Measurements from ENCODE around the gene GRIK3.

Gene GRIK3

DNA sequence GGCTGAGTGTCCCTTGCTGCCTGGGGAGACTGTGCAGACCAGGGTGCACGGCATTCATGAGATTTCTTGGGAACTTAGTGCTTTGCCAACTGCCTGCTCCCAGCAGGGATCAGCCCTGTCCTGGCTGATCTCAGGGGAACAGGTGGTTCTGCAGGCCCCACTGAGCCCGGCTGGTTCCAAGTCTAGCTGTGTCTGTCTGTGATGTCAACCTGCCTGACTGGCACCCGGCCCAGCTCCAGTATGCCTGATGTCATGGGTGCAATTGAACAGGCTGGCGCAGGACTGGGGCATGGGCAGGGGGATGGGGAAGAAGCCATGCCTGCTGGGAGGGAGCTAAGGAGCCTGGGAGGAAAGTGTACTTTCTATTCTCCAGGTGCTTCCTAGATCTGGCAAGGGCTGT, 227.1 kb downstream of the GRIK3 start:
- DNase-seq = no peak

DNA sequence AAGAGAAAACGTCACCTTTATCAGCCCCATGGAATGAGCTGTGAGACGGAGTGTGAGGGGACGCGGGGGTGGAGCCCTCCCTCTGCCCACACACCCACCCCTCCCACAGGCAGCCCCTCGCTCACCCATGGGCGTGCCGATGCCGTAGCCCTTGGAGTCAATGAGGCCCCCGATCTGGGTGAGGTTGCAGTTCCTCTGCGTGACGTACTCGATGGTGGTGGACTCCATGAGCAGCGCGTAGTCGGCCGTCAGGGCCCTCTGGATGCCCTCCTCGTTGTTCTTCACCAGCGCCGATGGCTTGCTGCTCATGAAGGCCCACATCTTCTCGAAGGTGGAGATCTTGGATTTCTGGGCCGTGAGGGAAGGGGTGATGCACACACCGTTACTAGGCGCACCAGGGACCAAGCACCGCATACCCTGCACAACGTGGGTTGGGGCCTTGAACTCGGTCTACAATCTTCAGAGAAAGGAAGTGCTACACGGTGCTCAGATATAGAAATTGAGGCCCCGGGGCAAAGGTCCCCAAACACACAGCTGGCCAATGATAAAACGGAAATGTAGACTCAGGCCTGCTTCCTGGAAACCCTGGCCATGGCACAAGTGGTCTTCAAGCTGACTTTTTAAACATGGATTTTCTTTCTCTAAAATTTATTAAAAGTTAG, 228.2 kb downstream of the GRIK3 start:
- DNase-seq = no peak

DNA sequence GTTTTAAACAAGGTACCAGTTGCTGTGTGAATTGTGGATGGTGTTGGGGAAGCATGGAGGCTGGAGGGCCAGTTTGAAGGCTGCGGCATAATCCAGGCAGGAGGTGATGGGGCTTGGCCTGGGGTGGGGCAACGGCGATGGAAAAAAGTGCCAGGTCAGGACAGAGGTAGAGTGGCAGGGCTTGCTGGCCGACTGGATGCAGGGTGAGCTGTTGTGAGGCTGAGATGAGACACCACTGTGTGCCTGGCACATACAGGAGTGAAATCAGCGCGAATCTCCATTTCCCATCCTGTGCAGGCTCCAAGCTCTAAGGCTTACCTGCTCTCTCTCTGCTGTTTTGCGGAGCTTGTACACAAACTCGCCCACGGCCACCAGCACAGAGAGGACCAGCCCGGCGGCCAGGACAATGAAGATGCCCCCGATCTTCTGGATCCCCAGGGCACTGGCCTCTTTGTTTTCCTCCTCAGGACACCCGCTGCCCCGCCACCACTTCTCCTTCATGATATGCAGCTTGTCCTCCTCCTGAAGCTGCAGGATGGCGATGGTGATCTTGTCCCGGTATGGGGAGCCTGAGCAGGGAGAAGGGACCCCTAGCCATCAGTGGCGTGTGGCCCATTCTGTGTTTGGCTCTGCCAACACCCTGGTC, 229.5 kb downstream of the GRIK3 start:
- DNase-seq = no peak

DNA sequence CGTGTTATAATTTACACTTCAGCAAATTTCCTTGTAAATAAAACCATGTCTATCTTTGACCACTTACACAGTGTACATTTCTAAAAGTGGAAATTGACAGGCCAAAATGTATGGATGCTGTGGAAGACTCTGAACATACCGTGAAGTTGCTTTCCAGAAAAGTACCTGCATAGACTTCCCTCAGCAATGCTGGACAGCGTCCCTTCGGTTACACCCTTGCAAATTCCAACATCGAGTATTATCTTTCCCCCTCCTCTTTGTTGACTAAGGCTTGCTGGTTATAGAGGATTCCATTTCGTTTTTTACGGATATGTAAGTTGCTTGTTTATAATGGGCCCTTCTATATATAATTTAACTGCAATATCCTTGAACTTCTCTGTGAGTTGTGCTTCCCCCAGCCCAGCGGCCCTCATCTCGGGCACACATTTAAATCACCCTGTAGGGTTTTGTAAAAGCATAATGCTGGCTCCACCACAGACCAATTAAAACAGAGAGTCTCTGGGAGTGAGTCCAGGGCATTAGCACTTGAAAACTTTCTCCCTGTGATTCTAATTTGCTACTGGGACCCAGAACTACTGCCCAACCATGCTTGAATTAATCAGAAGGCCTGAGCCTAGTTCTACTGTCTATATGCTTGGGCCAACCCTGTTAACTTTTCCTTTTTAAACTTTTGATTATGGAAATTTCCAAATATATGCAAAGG, 230.3 kb downstream of the GRIK3 start:
- DNase-seq = no peak

DNA sequence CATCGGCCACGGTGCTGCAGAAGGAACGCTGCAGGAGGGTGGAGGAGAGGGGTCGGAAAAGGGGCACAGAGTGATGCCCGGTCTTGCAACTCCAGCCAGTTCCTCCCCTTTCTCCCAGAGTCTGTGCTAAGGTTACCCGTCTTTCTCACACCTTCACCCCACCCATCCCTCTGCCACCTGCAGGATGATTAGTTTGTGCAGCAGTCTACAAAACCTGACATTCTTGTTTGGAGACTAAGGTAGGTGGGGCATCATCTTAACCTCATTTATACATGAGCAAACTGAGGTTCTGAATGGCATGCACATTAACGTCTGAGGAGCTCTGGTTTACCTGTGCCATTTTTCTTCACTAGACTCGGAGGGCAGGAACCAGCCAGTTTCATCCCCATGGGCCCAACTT, 232.3 kb downstream of the GRIK3 start:
- no peak for DNase-seq

DNA sequence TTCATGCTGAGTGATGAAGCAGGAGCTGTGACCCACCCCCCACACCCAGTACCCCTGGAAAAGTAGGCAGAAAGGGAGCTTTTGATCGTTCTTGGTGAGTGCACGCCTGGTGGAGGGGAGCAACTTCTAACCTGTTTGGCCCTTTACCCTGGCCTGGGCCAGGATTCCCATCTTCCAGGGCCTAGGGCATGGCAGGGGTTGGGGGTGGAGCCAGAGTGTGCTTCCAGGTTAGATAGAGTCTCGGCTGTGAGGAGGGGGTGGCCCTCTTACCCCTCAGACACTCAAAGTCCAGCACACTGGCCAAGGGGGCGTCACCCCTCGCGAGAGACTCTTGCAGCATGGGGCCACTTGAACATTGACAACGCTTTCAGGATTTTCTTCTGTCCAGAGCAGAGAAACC, 236.6 kb downstream of the GRIK3 start:
- no peak for DNase-seq

DNA sequence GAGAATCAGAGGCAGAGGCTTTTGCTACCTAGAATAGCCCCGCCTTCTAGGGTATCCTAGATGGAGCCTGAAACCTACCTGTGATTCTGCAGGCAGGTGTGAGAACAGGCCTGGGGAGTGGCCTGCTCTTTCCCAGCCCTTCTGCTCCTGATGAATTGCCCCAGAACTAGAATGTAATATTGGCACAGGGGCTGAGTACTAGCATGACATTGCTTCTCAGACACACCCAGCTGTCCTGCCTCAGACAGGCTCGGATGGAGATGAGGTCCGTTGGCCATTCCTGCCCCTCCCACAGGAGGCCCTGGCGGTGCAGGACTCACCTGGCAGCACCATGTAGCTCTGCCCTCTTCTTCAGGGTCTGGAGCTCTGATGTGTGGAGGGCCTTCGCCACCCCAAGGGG, 237.6 kb downstream of the GRIK3 start:
- no peak for DNase-seq

DNA sequence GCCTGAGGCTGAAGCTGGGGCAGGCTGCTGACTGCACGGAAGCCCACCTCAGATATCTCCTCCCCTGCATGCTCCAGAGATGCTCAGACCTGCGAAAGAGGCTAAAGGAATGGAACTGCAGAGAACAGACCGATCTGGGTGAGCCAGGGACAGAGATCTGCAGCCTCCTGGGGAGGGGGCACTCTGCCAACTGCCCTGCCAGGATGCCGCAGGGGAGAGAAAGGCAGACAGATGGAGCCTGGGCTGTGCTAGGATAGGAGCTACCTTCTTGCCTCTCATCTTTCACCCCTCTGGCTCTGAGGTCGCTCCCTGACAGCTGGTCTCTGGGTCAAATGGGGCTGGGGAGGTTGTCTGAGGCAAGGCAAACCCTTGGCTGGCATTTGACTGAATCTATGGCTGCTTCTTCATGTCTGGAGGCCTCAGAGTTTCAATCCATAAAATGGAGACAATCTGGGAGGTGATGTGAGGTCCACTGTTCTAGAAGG, 238.2 kb downstream of the GRIK3 start:
- DNase-seq = no peak

DNA sequence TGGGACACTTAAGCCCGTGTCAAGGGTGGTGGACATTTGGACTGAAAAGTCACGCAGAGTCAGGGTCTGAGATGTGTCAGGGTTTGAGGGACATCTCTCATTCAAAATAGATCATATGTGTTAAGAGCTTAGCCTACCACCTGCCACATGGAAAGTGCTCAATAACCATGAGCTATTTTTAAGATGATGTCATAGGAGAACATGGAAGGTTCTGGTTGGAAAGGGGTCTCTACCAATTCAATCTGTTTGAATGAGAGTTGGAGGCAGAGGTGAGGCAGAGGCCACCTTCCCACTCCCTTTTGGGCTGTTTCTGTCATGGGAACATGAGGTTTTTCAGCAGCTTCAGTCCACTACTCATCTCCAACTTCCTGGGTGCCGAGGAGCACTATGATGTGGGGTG, 239.9 kb downstream of the GRIK3 start:
- no peak for DNase-seq

DNA sequence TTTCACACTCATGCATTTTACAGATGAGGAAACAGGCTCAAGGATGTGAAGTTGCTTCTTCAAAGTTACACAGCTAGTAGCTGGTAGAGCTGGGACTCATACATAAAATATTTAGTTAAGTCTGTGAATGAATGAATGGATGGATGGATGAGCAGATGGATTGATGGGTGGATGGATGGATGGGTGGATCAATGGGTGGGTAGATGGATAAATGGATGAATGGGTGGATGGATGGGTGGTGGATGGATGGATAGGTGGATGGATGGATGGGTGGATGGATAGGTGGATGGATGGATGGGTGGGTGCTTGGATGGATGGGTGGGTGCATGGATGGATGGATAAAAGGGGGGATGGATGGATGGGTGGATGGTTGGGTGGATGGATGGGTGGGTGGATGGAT, 240.9 kb downstream of the GRIK3 start:
- DNase-seq = no peak

DNA sequence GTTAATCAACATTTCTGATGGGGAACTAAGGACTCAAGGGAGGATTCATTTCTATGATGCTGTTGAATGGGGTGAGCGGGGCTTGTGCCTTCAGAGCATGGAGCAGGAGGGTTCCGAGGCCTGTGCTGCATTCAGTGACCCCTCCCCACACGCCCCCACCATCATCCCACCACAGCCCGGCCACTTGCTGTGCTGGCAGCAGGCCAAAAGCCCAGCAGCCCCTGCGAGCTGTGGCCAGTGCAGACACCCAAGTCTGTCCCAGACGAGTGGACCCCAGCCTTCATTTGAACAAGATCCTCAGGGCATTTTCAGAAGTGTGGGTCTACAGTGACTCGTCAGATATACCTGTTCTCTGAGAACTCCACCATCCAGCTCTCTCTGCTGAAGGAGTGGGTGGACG, 242.0 kb downstream of the GRIK3 start:
- DNase-seq = no peak

DNA sequence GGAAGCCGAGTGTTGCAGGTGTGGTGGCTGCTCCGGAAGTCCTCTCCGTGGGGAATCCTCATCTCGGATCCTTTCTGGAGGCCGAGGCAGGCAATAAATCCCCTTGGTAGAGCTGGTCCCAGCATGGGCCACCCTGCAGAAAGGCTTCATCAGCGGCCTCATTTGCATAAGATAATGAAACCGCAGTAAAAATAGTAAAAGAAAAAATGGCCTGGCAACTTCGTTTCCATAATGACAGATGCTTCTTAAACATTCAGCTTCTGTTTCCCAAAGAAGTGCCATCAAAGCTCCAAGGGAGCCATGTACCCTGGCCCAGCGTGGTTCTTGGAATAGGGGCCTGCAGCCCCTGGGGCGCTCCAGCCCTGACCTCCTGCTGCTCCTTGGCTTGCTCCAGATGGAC, 244.1 kb downstream of the GRIK3 start:
- DNase-seq = no peak

DNA sequence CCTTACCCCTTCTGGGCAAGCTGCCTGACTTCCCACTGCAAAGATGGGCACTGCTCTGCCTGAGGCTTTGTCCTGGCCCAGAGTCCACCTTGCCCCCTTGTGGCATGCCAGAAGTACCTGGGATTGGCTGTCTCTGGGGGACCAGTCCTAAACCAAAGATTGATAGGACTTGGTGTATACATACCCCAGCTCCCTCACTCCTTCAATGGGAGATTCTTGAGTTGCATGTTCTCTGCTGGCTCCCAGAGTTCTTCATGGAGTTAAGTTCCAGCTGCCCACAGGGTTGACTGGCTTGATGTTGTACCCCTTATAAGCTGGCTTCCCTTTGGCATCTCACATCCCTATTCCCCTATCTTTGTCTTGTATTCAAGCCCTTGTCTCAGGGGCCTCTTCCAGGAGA, 244.8 kb downstream of the GRIK3 start:
- no peak for DNase-seq

DNA sequence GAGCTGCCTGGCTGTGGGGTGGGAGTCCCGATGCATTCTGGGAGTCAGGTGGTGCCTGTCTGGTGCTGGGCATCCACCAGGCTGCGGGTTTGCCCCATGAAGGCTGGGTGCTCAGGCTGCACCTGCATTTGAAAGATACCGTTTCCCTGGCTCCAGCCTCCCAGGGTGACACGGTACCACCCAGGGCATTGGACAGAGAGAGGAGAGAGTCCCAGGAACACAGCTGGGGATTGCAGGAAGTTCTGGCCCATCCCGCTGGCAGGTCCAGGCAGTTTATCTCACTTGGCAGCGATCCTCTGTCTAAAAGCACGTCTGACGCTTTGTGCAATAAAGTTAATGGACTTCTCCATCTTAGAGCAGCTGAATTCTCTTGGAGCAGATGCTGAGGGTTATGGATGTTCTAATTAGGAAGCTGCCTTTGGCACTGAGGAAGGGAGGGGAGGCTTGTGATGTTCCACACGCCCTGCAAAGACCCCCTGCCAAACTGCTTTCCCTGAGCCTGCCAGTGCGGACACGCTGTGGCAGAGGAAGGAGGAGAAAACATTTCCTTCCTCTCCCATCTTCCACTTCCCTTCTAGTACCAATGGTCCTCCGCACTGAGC, 246.9 kb downstream of the GRIK3 start:
- DNase-seq = no peak

DNA sequence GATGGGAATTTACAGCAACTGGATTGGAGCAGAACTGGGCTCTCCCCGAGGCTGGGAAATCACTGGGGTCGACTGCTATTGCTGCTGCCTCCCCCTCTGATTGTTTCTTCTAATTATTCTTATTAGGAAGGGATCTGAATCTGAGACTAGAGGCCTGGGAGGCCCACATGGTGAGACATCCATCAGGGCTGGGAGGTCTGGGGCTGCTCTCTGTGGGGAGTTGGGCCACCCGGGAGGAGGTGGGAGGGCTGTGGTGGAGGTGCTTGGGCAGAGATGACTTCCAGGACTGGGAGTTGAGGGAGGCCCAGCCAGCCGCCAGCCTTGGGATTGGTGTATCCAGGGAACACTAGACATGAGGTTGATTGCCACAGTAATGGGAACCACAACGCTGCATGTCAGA, 247.9 kb downstream of the GRIK3 start:
- DNase-seq = no peak

DNA sequence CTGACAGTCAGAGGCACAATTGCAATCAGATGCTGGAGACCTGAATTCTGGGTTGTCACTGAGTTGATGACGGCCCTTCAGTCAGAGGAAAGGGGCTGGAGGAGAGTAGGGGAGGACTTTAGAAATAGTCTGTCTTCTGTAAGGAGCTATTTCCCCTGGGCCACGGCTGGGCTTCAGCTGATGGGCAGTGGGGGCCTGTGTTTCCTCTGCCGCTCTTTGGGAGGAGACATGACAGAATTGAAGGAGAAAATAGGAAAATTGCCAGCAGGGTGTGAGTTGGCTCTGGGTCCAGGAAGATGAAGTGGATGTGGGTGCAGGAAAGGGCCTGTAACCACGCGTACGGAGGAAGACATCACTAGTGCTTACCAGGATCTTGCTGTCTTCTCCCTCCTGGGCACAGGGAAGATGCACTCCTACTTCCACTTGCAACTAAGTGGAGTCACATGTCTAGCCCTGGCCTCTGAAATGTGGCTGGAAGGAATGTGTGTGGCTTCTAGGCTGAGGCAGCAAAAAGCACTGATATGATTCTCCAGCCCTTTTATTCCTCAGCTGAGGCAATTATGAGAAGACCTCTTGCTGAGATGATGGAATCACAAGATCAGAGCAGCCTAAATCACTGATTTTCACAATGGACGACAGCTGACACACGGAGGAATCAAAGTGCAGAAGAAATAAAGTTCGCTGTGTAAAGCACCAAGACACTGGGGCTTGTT, 250.0 kb downstream of the GRIK3 start:
- no peak for DNase-seq

DNA sequence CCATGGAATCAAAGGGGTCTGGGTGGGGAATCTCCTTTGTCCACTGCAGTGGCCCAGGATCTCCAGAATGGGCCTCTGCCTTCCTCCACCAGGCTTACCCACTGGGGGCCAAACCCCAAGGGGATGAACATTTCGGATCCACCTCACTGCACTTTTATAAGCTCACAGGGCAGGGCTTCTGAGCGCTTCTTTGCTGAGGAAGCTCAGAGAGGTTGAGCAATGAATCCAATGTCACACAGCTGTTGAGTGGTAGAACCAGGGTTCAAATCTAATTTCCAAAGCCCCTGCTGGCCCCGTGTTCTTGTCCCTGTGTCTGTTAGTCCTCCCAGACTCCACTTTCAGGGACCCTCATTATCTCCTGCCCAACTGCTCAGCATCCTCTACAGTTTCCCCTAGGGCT, 250.8 kb downstream of the GRIK3 start:
- no peak for DNase-seq

DNA sequence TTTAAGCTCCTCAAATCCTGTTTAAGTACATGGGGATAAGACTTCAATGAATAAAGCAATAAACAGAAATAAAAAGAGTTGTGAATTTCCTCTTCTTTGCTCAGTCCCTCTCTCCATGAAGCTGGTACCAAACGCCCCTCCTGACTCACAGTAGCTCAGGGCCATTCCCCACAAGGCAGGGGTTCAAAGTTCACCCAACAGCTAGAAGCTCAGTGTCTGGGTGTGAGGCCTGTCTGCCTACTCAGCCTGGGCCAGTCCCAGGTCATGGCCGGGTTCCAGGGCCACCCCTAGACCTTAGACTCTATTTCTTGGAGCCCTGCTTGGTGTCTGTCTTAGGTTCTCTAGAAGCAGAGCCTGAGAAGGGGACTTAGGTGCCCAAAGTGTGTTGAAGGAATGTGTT, 251.5 kb downstream of the GRIK3 start:
- DNase-seq = no peak

DNA sequence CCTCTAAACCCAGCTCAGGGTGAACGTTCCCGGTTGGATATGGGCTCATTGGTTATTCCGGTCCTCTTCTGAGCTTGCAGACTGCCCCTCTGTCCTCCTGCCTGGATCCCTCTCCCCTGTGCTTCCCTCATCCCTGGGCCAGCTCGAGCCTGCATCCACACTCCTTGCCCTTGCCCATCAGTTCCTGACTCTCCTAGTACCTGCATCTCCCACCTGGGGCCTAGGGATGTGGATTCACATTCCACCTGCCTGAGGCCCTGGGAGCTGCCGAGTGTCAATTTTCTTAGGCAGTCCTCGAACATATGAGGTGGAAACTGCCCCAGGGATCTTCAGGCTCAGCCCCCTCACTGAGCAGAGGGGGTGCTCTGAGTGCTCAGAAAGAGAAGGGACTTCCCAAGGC, 252.2 kb downstream of the GRIK3 start:
- no peak for DNase-seq

DNA sequence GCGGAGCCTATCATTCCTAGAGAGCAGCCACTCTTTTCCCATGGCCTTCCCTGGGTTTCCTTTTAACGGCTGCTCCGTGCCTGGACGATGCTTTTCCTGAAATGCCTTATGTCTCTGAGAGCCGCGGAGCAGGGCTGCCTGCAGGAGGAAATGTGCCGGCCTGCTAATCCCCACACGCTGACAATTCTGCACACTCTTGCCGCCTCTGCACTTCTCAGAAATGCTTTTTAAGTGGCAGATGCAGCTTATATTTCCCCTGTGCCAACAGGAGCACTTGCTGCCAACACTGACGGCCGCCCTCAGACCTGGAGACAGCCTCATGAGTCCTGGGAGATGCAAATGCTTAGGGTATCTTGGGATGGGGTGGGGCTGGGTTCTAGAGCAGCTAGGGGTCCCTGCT, 253.2 kb downstream of the GRIK3 start:
- DNase-seq = no peak

DNA sequence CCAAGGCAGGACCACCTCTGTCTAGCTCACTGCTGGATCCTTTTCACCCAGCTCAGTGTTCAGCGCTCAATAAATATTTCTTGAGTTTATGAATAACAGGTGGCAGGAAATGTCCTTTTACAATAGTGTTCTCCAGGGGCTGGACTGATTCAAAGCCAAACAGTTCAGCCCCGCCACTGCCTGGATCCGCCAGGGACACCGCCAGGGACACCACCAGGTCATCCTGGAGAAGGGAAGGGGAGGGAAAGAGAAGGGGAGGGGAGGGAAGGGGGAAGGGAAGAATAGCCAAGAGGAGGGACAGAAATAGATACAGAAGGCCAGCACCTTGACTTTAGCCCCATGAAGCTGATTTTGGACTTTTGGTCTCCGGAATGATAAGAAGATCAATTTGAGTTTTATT, 255.6 kb downstream of the GRIK3 start:
- DNase-seq = no peak

DNA sequence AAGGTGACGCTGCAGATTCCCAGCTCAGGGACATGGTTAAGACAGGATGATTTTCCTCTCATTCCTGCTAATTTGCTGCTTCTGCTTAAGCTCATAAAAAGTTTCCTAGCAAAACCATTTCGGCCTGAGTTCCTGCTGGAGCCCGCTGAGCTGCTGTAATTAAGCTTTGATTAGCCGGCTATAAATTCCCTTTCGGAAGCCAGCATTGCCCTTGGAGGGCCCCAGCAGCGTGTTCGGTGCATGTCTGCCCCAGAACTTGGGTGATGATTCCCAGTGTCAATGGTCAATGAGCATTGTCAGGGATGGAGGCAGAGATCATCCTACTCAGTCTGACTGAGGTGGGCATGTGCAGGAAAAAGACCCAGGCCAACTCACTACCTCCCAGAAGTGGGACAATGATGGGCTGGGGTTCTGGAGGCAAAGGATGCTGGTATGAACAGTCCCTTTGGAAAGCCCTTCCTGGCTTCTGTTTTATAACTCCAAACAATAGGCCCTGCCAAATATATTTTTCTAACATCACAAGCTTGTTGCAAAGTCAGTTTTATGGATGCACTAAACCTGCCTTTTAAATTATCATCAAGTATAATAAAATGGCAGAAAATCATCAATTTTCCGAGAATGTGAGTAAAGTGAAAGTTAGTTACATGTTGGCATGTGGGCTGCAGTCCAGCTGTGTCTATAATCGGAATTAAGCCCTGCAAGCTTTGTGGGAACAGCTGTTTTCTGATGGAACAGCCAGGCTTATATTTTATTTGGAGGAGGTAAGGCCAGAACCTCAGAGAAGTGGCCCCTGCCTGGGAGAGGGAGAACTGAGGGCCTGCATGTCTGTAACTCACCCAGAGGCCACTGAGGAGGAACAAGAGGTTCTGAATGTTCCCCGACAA, 257.1 kb downstream of the GRIK3 start:
- DNase-seq = no peak
